Measurements from ENCODE around the gene ATAT1. TPM values are rescaled to one million over a fixed set of nuclear protein-coding genes. Genes with fewer than 3 reads are reported as not detected.

ATAT1 gene
- total RNA-seq, 2 donors from 2014 or later: 31.6 to 38.0 TPM

DNA sequence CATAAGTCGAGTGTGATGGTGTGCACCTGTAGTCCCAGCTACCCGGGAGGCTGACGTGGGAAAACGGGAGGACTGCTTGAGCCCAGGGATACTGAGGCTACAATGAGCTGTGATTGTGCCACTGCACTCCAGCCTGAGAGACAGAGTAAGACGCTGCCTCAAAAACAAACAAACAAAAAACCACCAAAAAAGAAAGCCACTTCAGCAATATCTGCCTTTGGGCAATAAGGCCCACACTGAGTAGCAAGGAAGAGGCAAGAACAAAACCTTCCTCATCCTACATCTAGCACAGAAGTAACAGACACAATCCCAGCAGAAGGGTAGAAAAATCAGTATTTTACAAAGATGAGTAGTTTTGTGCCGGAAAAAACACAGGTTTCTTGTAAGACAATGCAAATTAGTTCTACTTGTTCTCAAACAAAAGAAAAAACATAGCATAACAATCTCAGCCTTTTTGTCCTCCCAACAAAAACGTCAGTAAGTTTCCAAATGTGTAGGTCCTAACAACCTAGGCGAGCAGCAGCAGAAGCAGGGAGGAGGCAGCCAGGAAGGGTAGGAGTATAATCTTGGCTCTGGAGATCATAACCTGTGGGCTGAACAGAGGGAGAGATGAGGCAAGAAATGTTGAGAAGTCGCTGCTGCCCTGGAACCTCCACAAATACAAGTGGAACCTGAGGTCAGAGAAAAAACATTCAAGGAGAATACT is 15.4 kb upstream of the ATAT1 start:
- Histone ChIP-seq H3K4me1 (ENCODE audit: control insufficient read depth, insufficient read depth, low read length) (peaks cover 2% of the 10 kb centered on the region), H3K27ac (ENCODE audit: low read depth, low read length) (no peak overlapping the region), H3K9me3 (ENCODE audit: control insufficient read depth, low read length) (no peaks in the 10 kb centered on the region), H3K9ac (ENCODE audit: extremely low read depth, low read length, poor library complexity, severe bottlenecking) (no peak overlapping the region), H3K27me3 (ENCODE audit: control insufficient read depth, insufficient read depth, low read length, poor library complexity, severe bottlenecking) (no peaks in the 10 kb centered on the region), H3K4me3 (ENCODE audit: low read length) (no peak overlapping the region), H3K36me3 (ENCODE audit: control insufficient read depth, insufficient read depth, low read length) (peaks cover 78% of the 10 kb centered on the region)
- peak overlapping the region; percentile 16 for H3K27ac Mint-ChIP-seq
- no peak for DNase-seq
- no peak overlapping the region for H3K4me3 Mint-ChIP-seq
- no peaks in the 10 kb centered on the region for H3K9me3 Mint-ChIP-seq
- H3K36me3 Mint-ChIP-seq (ENCODE audit: low read depth): peaks cover 56% of the 10 kb centered on the region
- no peaks in the 10 kb centered on the region for H3K27me3 Mint-ChIP-seq (ENCODE audit: insufficient read depth)
- TF ChIP-seq, protein P1, sequence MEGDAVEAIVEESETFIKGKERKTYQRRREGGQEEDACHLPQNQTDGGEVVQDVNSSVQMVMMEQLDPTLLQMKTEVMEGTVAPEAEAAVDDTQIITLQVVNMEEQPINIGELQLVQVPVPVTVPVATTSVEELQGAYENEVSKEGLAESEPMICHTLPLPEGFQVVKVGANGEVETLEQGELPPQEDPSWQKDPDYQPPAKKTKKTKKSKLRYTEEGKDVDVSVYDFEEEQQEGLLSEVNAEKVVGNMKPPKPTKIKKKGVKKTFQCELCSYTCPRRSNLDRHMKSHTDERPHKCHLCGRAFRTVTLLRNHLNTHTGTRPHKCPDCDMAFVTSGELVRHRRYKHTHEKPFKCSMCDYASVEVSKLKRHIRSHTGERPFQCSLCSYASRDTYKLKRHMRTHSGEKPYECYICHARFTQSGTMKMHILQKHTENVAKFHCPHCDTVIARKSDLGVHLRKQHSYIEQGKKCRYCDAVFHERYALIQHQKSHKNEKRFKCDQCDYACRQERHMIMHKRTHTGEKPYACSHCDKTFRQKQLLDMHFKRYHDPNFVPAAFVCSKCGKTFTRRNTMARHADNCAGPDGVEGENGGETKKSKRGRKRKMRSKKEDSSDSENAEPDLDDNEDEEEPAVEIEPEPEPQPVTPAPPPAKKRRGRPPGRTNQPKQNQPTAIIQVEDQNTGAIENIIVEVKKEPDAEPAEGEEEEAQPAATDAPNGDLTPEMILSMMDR (conservative IDR thresholded peaks at IDR 0.05): no peak
- H3K4me1 Mint-ChIP-seq: peaks cover 18% of the 10 kb centered on the region
- 92 to 98% methylated on average over 5 to 9 of the region's 9 CpGs for WGBS, 2 experiments (ENCODE audit: insufficient coverage in 1 of 2, insufficient read length in 1 of 2)

DNA sequence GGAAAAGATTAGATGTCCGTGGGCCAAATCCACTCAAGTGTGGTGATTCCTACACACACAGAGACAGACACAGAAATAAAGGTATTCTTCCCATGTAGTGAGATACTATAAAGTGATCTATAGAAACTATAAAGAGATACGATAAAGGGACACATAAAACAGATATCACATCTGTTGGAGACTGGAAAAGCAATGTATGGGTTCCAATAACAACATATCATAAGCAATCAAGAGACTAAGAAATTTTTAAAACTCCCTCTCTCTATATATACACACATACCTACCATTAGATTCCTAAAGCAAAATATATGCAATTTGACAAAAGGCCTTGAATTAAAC is 14.8 kb upstream of the ATAT1 start:
- no peak for DNase-seq
- TF ChIP-seq, protein P1 (conservative IDR thresholded peaks at IDR 0.05): no peak
- Histone ChIP-seq H3K27ac (ENCODE audit: low read depth, low read length) (no peak overlapping the region), H3K4me1 (ENCODE audit: control insufficient read depth, insufficient read depth, low read length) (peaks cover 2% of the 10 kb centered on the region), H3K9ac (ENCODE audit: extremely low read depth, low read length, poor library complexity, severe bottlenecking) (no peak overlapping the region), H3K4me3 (ENCODE audit: low read length) (no peak overlapping the region), H3K36me3 (ENCODE audit: control insufficient read depth, insufficient read depth, low read length) (peaks cover 78% of the 10 kb centered on the region), H3K27me3 (ENCODE audit: control insufficient read depth, insufficient read depth, low read length, poor library complexity, severe bottlenecking) (no peaks in the 10 kb centered on the region), H3K9me3 (ENCODE audit: control insufficient read depth, low read length) (no peaks in the 10 kb centered on the region)
- peaks cover 56% of the 10 kb centered on the region for H3K36me3 Mint-ChIP-seq (ENCODE audit: low read depth)
- H3K9me3 Mint-ChIP-seq: no peaks in the 10 kb centered on the region
- H3K4me3 Mint-ChIP-seq: no peak overlapping the region
- H3K4me1 Mint-ChIP-seq: peaks cover 18% of the 10 kb centered on the region
- H3K27me3 Mint-ChIP-seq (ENCODE audit: insufficient read depth): no peaks in the 10 kb centered on the region
- 100% methylated on average over 2 of the region's 2 CpGs; no CpG with 5 or more reads in 1 of the 2 experiments for WGBS, 2 experiments (ENCODE audit: insufficient coverage in 1 of 2, insufficient read length in 1 of 2)
- no peak overlapping the region for H3K27ac Mint-ChIP-seq

DNA sequence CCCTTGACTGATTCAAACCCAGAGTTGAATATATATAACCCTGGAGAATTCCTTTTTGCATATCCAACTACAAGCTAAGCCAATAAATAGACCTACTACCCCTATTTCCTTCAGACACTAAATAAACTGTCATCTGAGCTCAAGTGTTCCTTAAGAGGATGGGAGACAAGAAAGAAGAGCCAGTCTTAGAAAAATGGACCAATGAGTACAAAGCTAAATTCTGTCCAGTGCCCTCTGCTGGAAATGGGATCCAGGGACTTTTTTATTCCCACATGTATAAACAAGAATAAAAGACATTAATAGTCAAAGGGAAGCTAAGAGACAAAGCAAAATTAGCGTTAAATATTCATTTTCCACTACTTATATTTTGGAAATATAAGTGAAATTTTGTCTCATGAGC is 14.5 kb upstream of the ATAT1 start:
- WGBS, 2 experiments (ENCODE audit: insufficient coverage in 1 of 2, insufficient read length in 1 of 2): no CpG with 5 or more reads among the region's 1 CpG
- TF ChIP-seq, protein P1 (conservative IDR thresholded peaks at IDR 0.05): peak; percentile 49
- Histone ChIP-seq H3K27me3 (ENCODE audit: control insufficient read depth, insufficient read depth, low read length, poor library complexity, severe bottlenecking) (no peaks in the 10 kb centered on the region), H3K27ac (ENCODE audit: low read depth, low read length) (no peak overlapping the region), H3K9me3 (ENCODE audit: control insufficient read depth, low read length) (no peaks in the 10 kb centered on the region), H3K36me3 (ENCODE audit: control insufficient read depth, insufficient read depth, low read length) (peaks cover 76% of the 10 kb centered on the region), H3K9ac (ENCODE audit: extremely low read depth, low read length, poor library complexity, severe bottlenecking) (no peak overlapping the region), H3K4me1 (ENCODE audit: control insufficient read depth, insufficient read depth, low read length) (peaks cover 2% of the 10 kb centered on the region), H3K4me3 (ENCODE audit: low read length) (peak overlapping the region; percentile 15)
- Mint-ChIP-seq H3K4me1 (peaks cover 18% of the 10 kb centered on the region), H3K27me3 (ENCODE audit: insufficient read depth) (no peaks in the 10 kb centered on the region), H3K27ac (no peak overlapping the region), H3K36me3 (ENCODE audit: low read depth) (peaks cover 57% of the 10 kb centered on the region), H3K9me3 (no peaks in the 10 kb centered on the region), H3K4me3 (no peak overlapping the region)
- no peak for DNase-seq
